Measurements from ENCODE around the gene CADM2. TPM values are rescaled to one million over a fixed set of nuclear protein-coding genes. Genes with fewer than 3 reads are reported as not detected.

The CADM2 gene
- total RNA-seq, 2 donors from 2014 or later, result 24.1 to 29.8 TPM

DNA sequence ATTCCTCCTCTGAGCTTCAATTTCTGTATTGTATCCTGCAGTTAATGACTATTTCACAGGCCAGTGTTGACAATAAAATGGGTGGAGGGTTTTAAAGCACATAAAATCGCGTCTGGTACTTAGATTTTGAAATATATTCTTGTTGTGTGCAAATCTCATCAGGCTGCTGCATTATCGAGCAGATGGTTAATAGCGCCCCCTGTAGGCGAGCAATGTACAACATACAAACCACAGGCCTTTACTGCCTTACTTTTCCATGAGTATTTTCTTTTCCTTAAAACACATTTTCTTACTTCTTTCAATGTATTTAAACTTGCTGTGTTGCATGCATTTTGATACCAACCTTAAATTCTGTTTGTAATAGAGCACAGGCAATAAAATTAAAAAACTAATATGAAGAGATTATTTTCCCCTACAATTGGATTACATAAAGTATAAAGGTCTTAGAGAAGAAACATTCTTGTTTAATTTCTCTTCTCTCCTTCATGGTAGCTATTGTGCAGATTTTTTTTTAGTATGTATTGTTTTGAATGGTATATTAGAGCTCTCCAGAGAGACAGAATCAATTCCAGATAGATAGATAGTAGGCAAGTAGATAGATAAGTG lies 608.4 kb downstream of the CADM2 start:
- Mint-ChIP-seq H3K27me3 (ENCODE audit: insufficient read depth) (no peaks in the 10 kb centered on the region), H3K9me3 (no peaks in the 10 kb centered on the region), H3K36me3 (ENCODE audit: low read depth) (no peaks in the 10 kb centered on the region), H3K4me1 (no peaks in the 10 kb centered on the region), H3K27ac (no peak overlapping the region), H3K4me3 (no peak overlapping the region)
- no peaks in the 10 kb centered on the region for H3K9me3 ChIP-seq (ENCODE audit: control insufficient read depth, low read length)
- H3K27me3 ChIP-seq (ENCODE audit: control insufficient read depth, insufficient read depth, low read length, poor library complexity, severe bottlenecking), result no peaks in the 10 kb centered on the region
- TF ChIP-seq, protein P1, sequence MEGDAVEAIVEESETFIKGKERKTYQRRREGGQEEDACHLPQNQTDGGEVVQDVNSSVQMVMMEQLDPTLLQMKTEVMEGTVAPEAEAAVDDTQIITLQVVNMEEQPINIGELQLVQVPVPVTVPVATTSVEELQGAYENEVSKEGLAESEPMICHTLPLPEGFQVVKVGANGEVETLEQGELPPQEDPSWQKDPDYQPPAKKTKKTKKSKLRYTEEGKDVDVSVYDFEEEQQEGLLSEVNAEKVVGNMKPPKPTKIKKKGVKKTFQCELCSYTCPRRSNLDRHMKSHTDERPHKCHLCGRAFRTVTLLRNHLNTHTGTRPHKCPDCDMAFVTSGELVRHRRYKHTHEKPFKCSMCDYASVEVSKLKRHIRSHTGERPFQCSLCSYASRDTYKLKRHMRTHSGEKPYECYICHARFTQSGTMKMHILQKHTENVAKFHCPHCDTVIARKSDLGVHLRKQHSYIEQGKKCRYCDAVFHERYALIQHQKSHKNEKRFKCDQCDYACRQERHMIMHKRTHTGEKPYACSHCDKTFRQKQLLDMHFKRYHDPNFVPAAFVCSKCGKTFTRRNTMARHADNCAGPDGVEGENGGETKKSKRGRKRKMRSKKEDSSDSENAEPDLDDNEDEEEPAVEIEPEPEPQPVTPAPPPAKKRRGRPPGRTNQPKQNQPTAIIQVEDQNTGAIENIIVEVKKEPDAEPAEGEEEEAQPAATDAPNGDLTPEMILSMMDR (conservative IDR thresholded peaks at IDR 0.05), result peak; percentile 97
- no peak overlapping the region for H3K9ac ChIP-seq (ENCODE audit: extremely low read depth, low read length, poor library complexity, severe bottlenecking)
- WGBS, 2 experiments (ENCODE audit: insufficient coverage in 1 of 2, insufficient read length in 1 of 2), result 2 to 6% methylated on average over 3 to 5 of the region's 5 CpGs
- no peaks in the 10 kb centered on the region for H3K36me3 ChIP-seq (ENCODE audit: control insufficient read depth, insufficient read depth, low read length)
- no peaks in the 10 kb centered on the region for H3K4me1 ChIP-seq (ENCODE audit: control insufficient read depth, insufficient read depth, low read length)
- no peak overlapping the region for H3K4me3 ChIP-seq (ENCODE audit: low read length)
- peak; percentile 82 for DNase-seq
- no peak overlapping the region for H3K27ac ChIP-seq (ENCODE audit: low read depth, low read length)

DNA sequence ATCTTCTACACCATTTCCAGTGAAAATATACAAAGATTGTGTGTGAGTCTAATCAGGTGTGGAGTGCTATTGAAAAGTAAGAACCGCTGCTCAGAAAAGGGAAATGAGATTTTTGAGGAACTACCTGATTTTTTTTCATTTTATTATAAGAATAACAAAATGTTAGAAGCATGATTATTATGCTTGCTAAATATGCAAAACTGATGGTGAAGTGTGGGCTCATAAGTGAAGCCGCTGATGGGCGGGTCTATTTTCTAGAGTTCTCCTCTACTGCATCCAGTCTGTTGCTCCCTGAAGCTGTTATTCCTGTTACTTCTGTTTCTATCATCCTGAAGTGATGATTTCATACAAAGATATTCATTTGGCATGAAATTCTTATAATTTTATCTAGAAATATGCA lies 612.0 kb downstream of the CADM2 start:
- Mint-ChIP-seq H3K4me1 (peaks cover 7% of the 10 kb centered on the region), H3K36me3 (ENCODE audit: low read depth) (no peaks in the 10 kb centered on the region), H3K27ac (no peak overlapping the region), H3K9me3 (no peaks in the 10 kb centered on the region), H3K4me3 (no peak overlapping the region), H3K27me3 (ENCODE audit: insufficient read depth) (no peaks in the 10 kb centered on the region)
- Histone ChIP-seq H3K27ac (ENCODE audit: low read depth, low read length) (no peak overlapping the region), H3K4me1 (ENCODE audit: control insufficient read depth, insufficient read depth, low read length) (no peaks in the 10 kb centered on the region), H3K9me3 (ENCODE audit: control insufficient read depth, low read length) (no peaks in the 10 kb centered on the region), H3K4me3 (ENCODE audit: low read length) (no peak overlapping the region), H3K27me3 (ENCODE audit: control insufficient read depth, insufficient read depth, low read length, poor library complexity, severe bottlenecking) (no peaks in the 10 kb centered on the region), H3K9ac (ENCODE audit: extremely low read depth, low read length, poor library complexity, severe bottlenecking) (no peak overlapping the region), H3K36me3 (ENCODE audit: control insufficient read depth, insufficient read depth, low read length) (no peaks in the 10 kb centered on the region)
- TF ChIP-seq, protein P1 (conservative IDR thresholded peaks at IDR 0.05), result no peak
- WGBS, 2 experiments (ENCODE audit: insufficient coverage in 1 of 2, insufficient read length in 1 of 2), result 90 to 100% methylated on average over 2 of the region's 3 CpGs
- DNase-seq, result no peak

GRCh38 chr3:85571835-85572234 lies 613.0 kb downstream of the CADM2 start:
- H3K9ac ChIP-seq (ENCODE audit: extremely low read depth, low read length, poor library complexity, severe bottlenecking), result no peak overlapping the region
- no peak overlapping the region for H3K27ac Mint-ChIP-seq
- H3K4me1 Mint-ChIP-seq, result peaks cover 7% of the 10 kb centered on the region
- no peak for DNase-seq
- no peak overlapping the region for H3K27ac ChIP-seq (ENCODE audit: low read depth, low read length)
- no peaks in the 10 kb centered on the region for H3K9me3 Mint-ChIP-seq
- no peaks in the 10 kb centered on the region for H3K4me1 ChIP-seq (ENCODE audit: control insufficient read depth, insufficient read depth, low read length)
- H3K9me3 ChIP-seq (ENCODE audit: control insufficient read depth, low read length), result no peaks in the 10 kb centered on the region
- no peak overlapping the region for H3K4me3 ChIP-seq (ENCODE audit: low read length)
- no peaks in the 10 kb centered on the region for H3K36me3 ChIP-seq (ENCODE audit: control insufficient read depth, insufficient read depth, low read length)
- no peaks in the 10 kb centered on the region for H3K27me3 Mint-ChIP-seq (ENCODE audit: insufficient read depth)
- no peaks in the 10 kb centered on the region for H3K36me3 Mint-ChIP-seq (ENCODE audit: low read depth)
- H3K27me3 ChIP-seq (ENCODE audit: control insufficient read depth, insufficient read depth, low read length, poor library complexity, severe bottlenecking), result no peaks in the 10 kb centered on the region
- TF ChIP-seq, protein P1 (conservative IDR thresholded peaks at IDR 0.05), result no peak
- WGBS, 2 experiments (ENCODE audit: insufficient coverage in 1 of 2, insufficient read length in 1 of 2), result 87 to 94% methylated on average over 6 of the region's 6 CpGs
- no peak overlapping the region for H3K4me3 Mint-ChIP-seq

All from endodermal cell (in vitro differentiated cells).